ENCODE results near the gene LTO1.
A peak's percentile ranks its signal among the peaks of the same experiment; 100 is the strongest.

Gene LTO1

DNA sequence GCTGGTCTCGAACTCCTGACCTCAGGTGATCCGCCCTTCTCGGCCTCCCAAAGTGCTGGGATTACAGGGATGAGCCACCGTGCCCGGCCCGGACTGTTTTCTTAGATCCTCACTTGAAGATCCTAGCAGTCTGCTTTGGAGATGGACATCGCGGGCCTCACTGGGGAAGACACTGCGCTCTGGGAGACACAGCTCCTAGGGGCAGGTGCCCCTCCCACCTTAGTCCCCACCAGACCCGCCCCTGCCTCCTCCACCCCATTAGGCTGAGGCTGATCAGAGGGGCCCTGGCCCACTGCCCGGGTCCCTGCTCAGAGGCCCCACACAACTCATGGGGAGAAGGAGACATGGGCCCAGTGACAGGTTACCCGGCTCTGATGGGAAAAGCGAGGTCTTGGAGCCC lies 11.3 kb upstream of the LTO1 start:
- DNase-seq (ENCODE audit: low read depth): no peak
- TF ChIP-seq, protein P1, sequence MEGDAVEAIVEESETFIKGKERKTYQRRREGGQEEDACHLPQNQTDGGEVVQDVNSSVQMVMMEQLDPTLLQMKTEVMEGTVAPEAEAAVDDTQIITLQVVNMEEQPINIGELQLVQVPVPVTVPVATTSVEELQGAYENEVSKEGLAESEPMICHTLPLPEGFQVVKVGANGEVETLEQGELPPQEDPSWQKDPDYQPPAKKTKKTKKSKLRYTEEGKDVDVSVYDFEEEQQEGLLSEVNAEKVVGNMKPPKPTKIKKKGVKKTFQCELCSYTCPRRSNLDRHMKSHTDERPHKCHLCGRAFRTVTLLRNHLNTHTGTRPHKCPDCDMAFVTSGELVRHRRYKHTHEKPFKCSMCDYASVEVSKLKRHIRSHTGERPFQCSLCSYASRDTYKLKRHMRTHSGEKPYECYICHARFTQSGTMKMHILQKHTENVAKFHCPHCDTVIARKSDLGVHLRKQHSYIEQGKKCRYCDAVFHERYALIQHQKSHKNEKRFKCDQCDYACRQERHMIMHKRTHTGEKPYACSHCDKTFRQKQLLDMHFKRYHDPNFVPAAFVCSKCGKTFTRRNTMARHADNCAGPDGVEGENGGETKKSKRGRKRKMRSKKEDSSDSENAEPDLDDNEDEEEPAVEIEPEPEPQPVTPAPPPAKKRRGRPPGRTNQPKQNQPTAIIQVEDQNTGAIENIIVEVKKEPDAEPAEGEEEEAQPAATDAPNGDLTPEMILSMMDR (IDR thresholded peaks at IDR 0.05; ENCODE audit: low read length, missing control alignments): no peak
- H3K4me3 ChIP-seq (replicated peaks; ENCODE audit: low read depth, low read length): no peak overlapping the region

DNA sequence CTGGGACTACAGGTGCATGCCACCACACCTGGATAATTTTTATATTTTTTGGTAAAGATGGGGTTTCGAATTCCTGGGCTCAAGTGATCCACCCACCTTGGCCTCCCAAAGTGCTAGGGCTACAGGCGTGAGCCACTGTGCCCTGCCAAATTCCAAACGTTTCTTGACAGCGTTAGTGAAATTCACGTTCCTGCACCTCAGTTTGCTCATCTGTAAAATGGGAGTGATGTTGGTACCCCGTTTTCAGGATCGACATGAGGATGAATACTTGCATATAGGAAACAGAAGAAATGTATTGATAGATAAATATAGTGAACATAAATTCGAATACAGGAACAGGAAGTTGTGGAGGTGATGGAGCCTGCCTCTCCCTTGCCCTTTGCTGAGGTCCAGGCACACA lies 10.2 kb upstream of the LTO1 start:
- DNase-seq (ENCODE audit: low read depth): no peak

GRCh38 chr11:69684651-69685050 lies 9.5 kb upstream of the LTO1 start:
- H3K4me3 ChIP-seq (replicated peaks; ENCODE audit: low read depth, low read length): no peak overlapping the region
- TF ChIP-seq, protein P1 (IDR thresholded peaks at IDR 0.05; ENCODE audit: low read length, missing control alignments): no peak
- no peak for DNase-seq (ENCODE audit: low read depth)

More for the DNA sequence above, 10.2 kb upstream of the LTO1 start:
- no peak overlapping the region for H3K4me3 ChIP-seq (replicated peaks; ENCODE audit: low read depth, low read length)
- TF ChIP-seq, protein P1 (IDR thresholded peaks at IDR 0.05; ENCODE audit: low read length, missing control alignments): no peak

DNA sequence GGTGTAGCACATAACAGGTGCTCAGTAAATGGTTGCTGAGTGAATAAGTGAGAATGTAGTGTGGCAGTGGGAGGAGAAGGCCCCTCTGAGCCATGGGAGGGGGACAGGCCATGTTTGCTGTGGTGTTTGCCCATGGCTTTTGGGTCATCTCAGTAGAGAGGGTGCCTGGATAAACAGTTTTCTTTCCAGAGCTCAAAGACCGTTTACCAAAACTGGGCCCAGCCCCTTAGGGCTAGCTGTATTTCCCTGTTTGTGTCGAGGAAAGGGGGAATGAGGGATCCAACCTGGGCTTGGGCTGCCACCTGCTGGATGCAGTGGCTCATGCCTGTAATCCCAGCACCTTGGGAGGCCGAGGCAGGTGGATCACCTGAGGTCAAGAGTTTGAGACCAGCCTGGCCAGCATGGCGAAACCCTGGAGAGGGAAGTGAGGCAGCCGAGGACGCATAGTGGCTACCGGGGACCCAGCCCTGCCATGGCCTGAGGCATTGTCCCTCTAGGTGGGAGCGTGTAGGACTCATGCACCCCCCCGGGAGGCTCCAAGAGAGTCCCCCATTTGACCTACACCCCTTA lies 8.7 kb upstream of the LTO1 start:
- TF ChIP-seq, protein P1 (IDR thresholded peaks at IDR 0.05; ENCODE audit: low read length, missing control alignments): peak; percentile 41
- H3K4me3 ChIP-seq (replicated peaks; ENCODE audit: low read depth, low read length): no peak overlapping the region
- peak; percentile 25 for DNase-seq (ENCODE audit: low read depth)

DNA sequence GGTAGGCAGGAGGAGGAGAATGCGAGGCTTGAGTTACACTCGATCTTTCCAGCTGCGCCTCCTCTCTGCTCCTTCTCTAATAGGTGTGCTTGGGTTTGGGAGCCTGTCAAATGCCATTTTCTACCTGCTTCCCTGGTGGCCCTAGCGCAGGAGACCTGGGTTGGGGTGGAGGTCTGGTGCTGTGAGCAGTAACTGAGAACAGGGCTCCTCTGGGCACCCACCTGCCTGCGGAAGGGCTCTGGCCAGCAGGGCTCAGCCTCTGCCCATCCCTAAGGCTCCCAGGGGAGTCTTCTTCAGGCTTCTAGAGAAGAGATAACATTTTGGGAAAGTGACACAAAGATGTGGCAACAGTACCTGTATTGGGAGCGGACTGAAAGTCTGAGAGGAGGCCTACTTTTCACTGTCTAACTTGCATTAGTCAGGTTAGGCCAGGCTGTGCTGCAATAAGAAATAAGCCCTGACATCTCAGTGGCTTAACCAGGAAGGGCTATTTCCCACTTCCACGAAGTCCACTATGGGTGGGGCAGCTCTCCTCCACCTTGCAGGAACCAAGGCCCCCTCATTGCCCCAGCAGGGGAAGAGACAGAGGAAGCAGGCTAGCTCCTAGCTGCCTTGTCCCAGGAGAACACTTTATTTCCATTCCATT lies 7.7 kb upstream of the LTO1 start:
- DNase-seq (ENCODE audit: low read depth): no peak
- no peak overlapping the region for H3K4me3 ChIP-seq (replicated peaks; ENCODE audit: low read depth, low read length)
- TF ChIP-seq, protein P1 (IDR thresholded peaks at IDR 0.05; ENCODE audit: low read length, missing control alignments): no peak

- DNase-seq (ENCODE audit: low read depth): no peak
- H3K4me3 ChIP-seq (replicated peaks; ENCODE audit: low read depth, low read length): no peak overlapping the region
- TF ChIP-seq, protein P1 (IDR thresholded peaks at IDR 0.05; ENCODE audit: low read length, missing control alignments): no peak
Measured at GRCh38 chr11:69682221-69682620, 7.1 kb upstream of the LTO1 start.

GRCh38 chr11:69680688-69681087 lies 5.5 kb upstream of the LTO1 start:
- TF ChIP-seq, protein P1 (IDR thresholded peaks at IDR 0.05; ENCODE audit: low read length, missing control alignments): no peak
- H3K4me3 ChIP-seq (replicated peaks; ENCODE audit: low read depth, low read length): no peak overlapping the region
- DNase-seq (ENCODE audit: low read depth): no peak
